CD4-positive, alpha-beta T cell (primary cell): ENCODE data around the gene CFAP141. TPM values are rescaled to one million over a fixed set of nuclear protein-coding genes. Genes with fewer than 3 reads are reported as not detected.
A peak's percentile ranks its signal among the peaks of the same experiment; 100 is the strongest.

Experiments
- ATAC-seq: fragments of 200-7000 bp; cut with Tn5 transposase; one replicate; pipeline ENCODE4 v1.10.0; 2022; ENCODE audit warnings: mild to moderate bottlenecking; ENCODE audit not compliant: poor library complexity
- CTCF ChIA-PET: fragments of 350-600 bp; sonication (Branson Sonifier 250); formaldehyde crosslinking; loops from one replicate; lab custom pipeline; 2021; ENCODE audit warnings: antibody characterized with exemption, inconsistent platforms; lab: Charles Lee
- POLR2A ChIA-PET: fragments of 350-600 bp; sonication (Branson Sonifier 250); formaldehyde crosslinking; loops from one replicate; lab custom pipeline; 2021; ENCODE audit warnings: antibody characterized with exemption, inconsistent platforms; lab: Charles Lee
- DNase-seq, 14 experiments: peaks; one replicate each; pipeline ENCODE4 v3.0.0-alpha.2; 2013 to 2020; ENCODE audit warnings: mixed read lengths in 2 of 14
- H3K27ac ChIP-seq, 2 donors: one replicate each; pipeline versions ENCODE4 v1.5.1 to v1.7.0; 2013; ENCODE audit warnings: low read length in 2 of 2, low read depth in 1 of 2, mild to moderate bottlenecking in 1 of 2
- H3K27me3 ChIP-seq, 2 experiments: 1 replicate in 1 of 2; 2 replicates in 1 of 2; pipeline versions ENCODE4 v1.6.1 to v1.7.0; 2013; ENCODE audit warnings: low read length in 2 of 2, control low read depth in 1 of 2, mild to moderate bottlenecking in 1 of 2, moderate library complexity in 1 of 2; ENCODE audit not compliant: insufficient read depth in 2 of 2, control insufficient read depth in 1 of 2
- H3K36me3 ChIP-seq: one replicate; pipeline ENCODE4 v1.6.1; 2013; ENCODE audit warnings: low read length, control low read depth; ENCODE audit not compliant: insufficient read depth
- H3K4me1 ChIP-seq: one replicate; pipeline ENCODE4 v1.6.1; 2013; ENCODE audit warnings: low read length, control low read depth; ENCODE audit not compliant: insufficient read depth
- H3K4me3 ChIP-seq: one replicate; pipeline ENCODE4 v1.5.1; 2013; ENCODE audit warnings: mild to moderate bottlenecking, low read length, moderate library complexity
- H3K9me3 ChIP-seq, 2 experiments: 1 replicate in 1 of 2; 2 replicates in 1 of 2; pipeline versions ENCODE4 v1.6.1 to v1.7.0; 2013; ENCODE audit warnings: low read length in 2 of 2, mild to moderate bottlenecking in 2 of 2, control low read depth in 1 of 2, moderate library complexity in 1 of 2; ENCODE audit not compliant: control insufficient read depth in 1 of 2, insufficient read depth in 1 of 2
- H3K27ac Mint-ChIP-seq: one replicate; pipeline ENCODE4 v1.8.0; 2020; ENCODE audit warnings: mixed read lengths
- H3K27me3 Mint-ChIP-seq: one replicate; pipeline ENCODE4 v1.8.0; 2021; ENCODE audit warnings: mixed read lengths
- H3K36me3 Mint-ChIP-seq: one replicate; pipeline ENCODE4 v1.8.0; 2021; ENCODE audit warnings: low read depth, mixed read lengths
- H3K4me1 Mint-ChIP-seq: one replicate; pipeline ENCODE4 v1.8.0; 2021; ENCODE audit warnings: low read depth, mixed read lengths
- H3K4me3 Mint-ChIP-seq: one replicate; pipeline ENCODE4 v1.8.0; 2020; ENCODE audit warnings: mild to moderate bottlenecking, mixed read lengths
- H3K9me3 Mint-ChIP-seq: one replicate; pipeline ENCODE4 v1.8.0; 2020; ENCODE audit warnings: mixed read lengths
- CTCF ChIP-seq: fragments of 200-600 bp; IDR thresholded peaks from one replicate; pipeline ENCODE4 v1.8.0; 2022; ENCODE audit warnings: antibody characterized with exemption, mild to moderate bottlenecking
- intact Hi-C, 2 experiments: fragments of 100-400 bp; cut with DNase I in 1 of 2; cut with micrococcal nuclease in 1 of 2; formaldehyde crosslinking; loops; one replicate each; pipeline versions ENCODE4 v1.15.1 to v1.9.0; 2023 to 2025; cut with DNase I, micrococcal nuclease
- polyA plus RNA-seq, 2 donors: library from polyadenylated mRNA; unstranded; fragments of 120-200 nt; gene quantifications; one replicate each; pipeline ENCODE4 v1.2.1, GENCODE V29; 2013
- total RNA-seq, 174 experiments: library from RNA in 2 of 174; stranded (reverse) in 2 of 174; gene quantifications; one replicate each; pipeline ENCODE4 v1.2.3 and lab custom pipeline; 2021 to 2026

The CFAP141 gene
- total RNA-seq (not detected), total RNA-seq (lab: John Stamatoyannopoulos, UW) (0 to 1.4 (median 0.51) reads per million in 172 experiments)
- polyA plus RNA-seq (2013, experiment 1 of 2) = not detected
- polyA plus RNA-seq (2013, experiment 2 of 2) = not detected

GRCh38 chr1:154206196-154206595 lies at the start of gene CFAP141:
Gene CFAP141 (minus strand): TSS chr1:154206333. CDS start chr1:154206307, 26 bp downstream.
- Histone ChIP-seq H3K9me3 (no peaks in the 10 kb centered on the region), H3K4me1 (no peaks in the 10 kb centered on the region), H3K36me3 (peaks cover 48% of the 10 kb centered on the region), H3K27ac (no peak within 1 kb of the TSS), H3K4me3 (no peak within 1 kb of the TSS), H3K27me3 (no peaks in the 10 kb centered on the region)
- peak in 3 of 14 experiments; percentile 13 to 51 (median 37) for DNase-seq
- H3K36me3 Mint-ChIP-seq = peaks cover 59% of the 10 kb centered on the region
- H3K27me3 Mint-ChIP-seq = no peaks in the 10 kb centered on the region
- TF ChIP-seq CTCF = no peak
- no peak within 1 kb of the TSS for H3K4me3 Mint-ChIP-seq
- no peaks in the 10 kb centered on the region for H3K9me3 Mint-ChIP-seq
- POLR2A ChIA-PET = no interaction called here
- CTCF ChIA-PET = no interaction called here
- intact Hi-C loops = no loop called here
- H3K27ac Mint-ChIP-seq = peak within 1 kb of the TSS; percentile 81
- ATAC-seq = peak; percentile 82
- peaks cover 6% of the 10 kb centered on the region for H3K4me1 Mint-ChIP-seq

GRCh38 chr1:154253671-154254070 lies 47.5 kb upstream of the CFAP141 start:
- Histone ChIP-seq H3K27me3 (no peaks in the 10 kb centered on the region), H3K36me3 (peaks cover 97% of the 10 kb centered on the region), H3K4me1 (no peaks in the 10 kb centered on the region), H3K4me3 (no peak overlapping the region), H3K27ac (no peak overlapping the region), H3K9me3 (no peaks in the 10 kb centered on the region)
- Mint-ChIP-seq H3K27me3 (no peaks in the 10 kb centered on the region), H3K4me3 (no peak overlapping the region), H3K4me1 (no peaks in the 10 kb centered on the region), H3K27ac (peak overlapping the region; percentile 10), H3K36me3 (peaks cover 99% of the 10 kb centered on the region), H3K9me3 (no peaks in the 10 kb centered on the region)
- ChIA-PET POLR2A (no interaction called here), CTCF (no interaction called here)
- ATAC-seq (no peak), DNase-seq (no peak)
- intact Hi-C loops = no loop called here
- no peak for TF ChIP-seq CTCF

- Histone ChIP-seq H3K4me3 (no peak overlapping the region), H3K36me3 (peaks cover 89% of the 10 kb centered on the region), H3K27me3 (no peaks in the 10 kb centered on the region), H3K9me3 (no peaks in the 10 kb centered on the region), H3K4me1 (no peaks in the 10 kb centered on the region), H3K27ac (no peak overlapping the region)
- POLR2A ChIA-PET = no interaction called here
- Mint-ChIP-seq H3K27me3 (no peaks in the 10 kb centered on the region), H3K4me1 (peaks cover 46% of the 10 kb centered on the region), H3K36me3 (peaks cover 97% of the 10 kb centered on the region), H3K4me3 (no peak overlapping the region), H3K27ac (peak overlapping the region; percentile 80), H3K9me3 (no peaks in the 10 kb centered on the region)
- intact Hi-C loops = no loop called here
- CTCF ChIA-PET = interaction anchor here (0.6 kb wide), 2 partner anchors 348 to 358 kb away, joined by 3 read pairs; no protein-coding TSS in a partner anchor
- TF ChIP-seq CTCF = no peak
- DNase-seq (peak in 3 of 14 experiments; percentile 18 to 36 (median 26)), ATAC-seq (no peak)
Observed at GRCh38 chr1:154241703-154242351, 35.7 kb upstream of the CFAP141 start.
